GM12878 (cell line): ENCODE results near the gene SLC12A7.

ENCODE experiments used
- EP300 ChIP-seq, 2 experiments: fragments of 150-350 bp in 1 of 2; IDR thresholded peaks; 2 replicates each; pipeline ENCODE4 v1.6.1; 2011 to 2012; ENCODE audit warnings: low read depth in 2 of 2, low read length in 2 of 2, borderline replicate concordance in 1 of 2, improper control_type of control experiment in 1 of 2, inconsistent platforms in 1 of 2; ENCODE audit not compliant: control insufficient read depth in 1 of 2
- IKZF1 ChIP-seq: fragments of 450-650 bp; conservative IDR thresholded peaks from 2 replicates; pipeline ENCODE4 v1.6.1; 2017; ENCODE audit warnings: antibody characterized with exemption, mild to moderate bottlenecking
- MYC ChIP-seq: IDR thresholded peaks from 2 replicates; pipeline ENCODE4 v1.6.1; 2011; ENCODE audit warnings: mild to moderate bottlenecking, low read length, moderate library complexity, inconsistent platforms; ENCODE audit not compliant: insufficient read depth, insufficient replicate concordance, insufficient read length, severe bottlenecking
- POLR2AphosphoS5 ChIP-seq: IDR thresholded peaks from 2 replicates; pipeline ENCODE4 v1.6.1; 2011; ENCODE audit warnings: mild to moderate bottlenecking, low read length, inconsistent platforms
- SP1 ChIP-seq: IDR thresholded peaks from one replicate; pipeline ENCODE4 v1.6.1; 2011; ENCODE audit warnings: low read depth, low read length

DNA sequence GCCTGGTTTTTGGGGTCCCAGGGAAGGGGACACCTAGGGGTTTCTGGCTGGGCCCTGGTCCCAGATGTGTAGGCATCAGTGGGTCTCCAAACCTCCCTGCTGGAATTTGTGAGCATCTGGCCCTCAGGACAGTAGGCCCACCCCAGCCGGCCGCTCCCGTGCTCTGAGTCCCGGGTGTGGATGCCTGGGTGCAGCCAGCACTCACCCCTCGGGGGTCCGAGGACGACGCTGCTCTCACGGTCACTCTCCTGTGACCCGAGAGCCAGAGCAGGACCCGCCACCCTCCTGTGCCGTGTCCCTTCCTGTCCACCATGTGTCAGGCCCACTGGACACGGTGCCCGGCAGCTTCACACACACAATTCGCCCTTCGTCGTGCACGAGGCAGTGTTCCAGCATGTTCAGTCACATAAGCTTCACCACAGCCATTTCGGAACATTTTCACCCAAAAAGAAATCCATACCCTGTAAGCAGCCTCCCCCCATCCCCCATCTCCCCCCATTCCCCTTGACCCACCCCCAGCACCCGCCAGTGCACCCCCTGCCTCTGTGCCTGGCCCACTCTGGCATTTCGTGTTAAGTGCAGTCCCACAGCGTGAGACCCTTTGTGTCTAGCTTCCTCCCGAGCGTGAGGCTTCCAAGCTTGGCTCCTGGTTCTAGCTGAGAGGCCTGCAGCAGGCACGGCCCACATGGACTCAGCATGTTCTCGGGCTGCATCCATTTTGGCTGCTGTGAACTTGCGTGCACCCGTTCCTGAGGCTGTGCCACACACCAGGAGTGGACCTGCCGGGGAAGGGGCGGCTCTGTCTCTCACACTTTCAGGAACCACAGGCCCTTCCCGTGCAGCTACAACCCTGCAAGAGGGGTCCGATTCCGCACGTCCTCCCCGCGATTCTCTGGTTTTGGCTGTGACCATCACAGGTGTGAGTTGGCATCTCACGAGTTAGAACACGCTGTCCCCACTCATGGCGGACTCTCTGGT, 62.7 kb downstream of the SLC12A7 start:
- TF ChIP-seq IKZF1 = no peak
- TF ChIP-seq EP300 (IDR thresholded peaks at IDR 0.05; ENCODE audit: borderline replicate concordance in 1 of 2, control insufficient read depth in 1 of 2, low read depth in 2 of 2, low read length in 2 of 2) = no peak
- TF ChIP-seq POLR2AphosphoS5 = no peak
- TF ChIP-seq SP1 = no peak
- TF ChIP-seq MYC = no peak
